PC-3 (cell line): ENCODE measurements around the gene KRTAP1-5. TPM values are rescaled to one million over a fixed set of nuclear protein-coding genes. Genes with fewer than 3 reads are reported as not detected.

Experiments
- ATAC-seq: fragments of 200-7000 bp; cut with Tn5 transposase; 2 replicates; pipeline ENCODE4 v1.9.1; 2020; ENCODE audit warnings: mild to moderate bottlenecking, moderate library complexity
- BruUV-seq: library from RNA; stranded (reverse); fragments of 400-500 nt; replicated peaks from 2 replicates; lab custom pipeline; 2021; lab: Mats Ljungman, UMichigan
- CTCF ChIA-PET: fragments of 300-600 bp; sonication (Branson Sonifier 250); formaldehyde crosslinking; loops from one replicate; lab custom pipeline; 2022; ENCODE audit warnings: antibody characterized with exemption; lab: Charles Lee
- POLR2A ChIA-PET: fragments of 300-600 bp; sonication (Branson Sonifier 250); formaldehyde crosslinking; loops from one replicate; lab custom pipeline; 2022; ENCODE audit warnings: antibody characterized with exemption; ENCODE audit not compliant: unreplicated experiment; lab: Charles Lee
- DNase-seq: peaks from one replicate; pipeline ENCODE4 v3.0.0-alpha.2; 2015
- H2AFZ ChIP-seq: fragments of 300-600 bp; sonication (generic); 2 replicates; pipeline ENCODE4 v1.6.0; 2016; ENCODE audit warnings: antibody characterized with exemption, low read length
- H3F3A ChIP-seq: fragments of 300-600 bp; sonication (generic); one replicate; pipeline ENCODE4 v1.6.0; 2017; ENCODE audit warnings: antibody characterized with exemption, low read length, control low read depth, mild to moderate bottlenecking; ENCODE audit not compliant: unreplicated experiment
- H3K27ac ChIP-seq: fragments of 300-600 bp; sonication (generic); 2 replicates; pipeline ENCODE4 v1.5.1; 2016; ENCODE audit warnings: mild to moderate bottlenecking, low read length
- H3K27me3 ChIP-seq: fragments of 300-600 bp; sonication (generic); 2 replicates; pipeline ENCODE4 v1.6.1; 2016; ENCODE audit warnings: low read length, mixed read lengths
- H3K36me3 ChIP-seq: fragments of 300-600 bp; sonication (generic); 2 replicates; pipeline ENCODE4 v1.6.1; 2016; ENCODE audit warnings: low read depth, mixed run types, low read length, mixed read lengths
- H3K4me1 ChIP-seq: fragments of 300-600 bp; sonication (generic); 2 replicates; pipeline ENCODE4 v1.5.1; 2016; ENCODE audit warnings: low read length; ENCODE audit not compliant: insufficient read depth
- H3K4me2 ChIP-seq: fragments of 300-600 bp; sonication (generic); 2 replicates; pipeline ENCODE4 v1.6.0; 2016; ENCODE audit warnings: low read length
- H3K4me3 ChIP-seq: fragments of 300-600 bp; sonication (generic); 2 replicates; pipeline ENCODE4 v1.5.1; 2016; ENCODE audit warnings: mild to moderate bottlenecking, low read length, mixed read lengths
- H3K79me2 ChIP-seq: fragments of 300-600 bp; sonication (generic); 2 replicates; pipeline ENCODE4 v1.6.1; 2017; ENCODE audit warnings: low read length, mixed read lengths
- H3K9ac ChIP-seq: fragments of 300-600 bp; sonication (generic); 2 replicates; pipeline ENCODE4 v1.6.0; 2016; ENCODE audit warnings: mild to moderate bottlenecking, low read length
- H3K9me2 ChIP-seq: fragments of 300-600 bp; sonication (generic); replicated peaks from 2 replicates; pipeline ENCODE4 v1.6.1; 2016; ENCODE audit warnings: mixed run types, low read length, mixed read lengths
- H3K9me3 ChIP-seq: fragments of 300-600 bp; sonication (generic); 2 replicates; pipeline ENCODE4 v1.6.1; 2016; ENCODE audit warnings: low read length, mixed read lengths
- H4K20me1 ChIP-seq: fragments of 300-600 bp; sonication (generic); 2 replicates; pipeline ENCODE4 v1.6.1; 2016; ENCODE audit warnings: low read length, mixed read lengths
- EZH2 ChIP-seq: fragments of 300-600 bp; sonication (generic); IDR thresholded peaks from one replicate; pipeline ENCODE4 v1.6.1; 2017; ENCODE audit warnings: antibody characterized with exemption, mild to moderate bottlenecking, low read length; ENCODE audit not compliant: unreplicated experiment
- EZH2phosphoT487 ChIP-seq: fragments of 300-600 bp; sonication (generic); IDR thresholded peaks from 2 replicates; pipeline ENCODE4 v1.6.1; 2018; ENCODE audit warnings: mild to moderate bottlenecking, antibody characterized with exemption, low read length, borderline replicate concordance
- intact Hi-C: fragments of 100-400 bp; cut with micrococcal nuclease; formaldehyde crosslinking; loops from 2 replicates; pipeline ENCODE4 v1.9.0; 2023
- total RNA-seq: library from RNA; depleted of rRNA; stranded (reverse); fragments of >200 nt; gene quantifications from 2 replicates; pipeline ENCODE4 v1.2.3, GENCODE V29; 2014
- TF ChIP-seq, protein P1 (sequence below): fragments of 300-600 bp; sonication (generic); conservative IDR thresholded peaks from 2 replicates; pipeline ENCODE4 v1.5.1; 2017; ENCODE audit warnings: antibody characterized with exemption, low read depth, mild to moderate bottlenecking, low read length

KRTAP1-5 gene
- total RNA-seq, 1 experiment from 2014 or later = 0.51 TPM

DNA sequence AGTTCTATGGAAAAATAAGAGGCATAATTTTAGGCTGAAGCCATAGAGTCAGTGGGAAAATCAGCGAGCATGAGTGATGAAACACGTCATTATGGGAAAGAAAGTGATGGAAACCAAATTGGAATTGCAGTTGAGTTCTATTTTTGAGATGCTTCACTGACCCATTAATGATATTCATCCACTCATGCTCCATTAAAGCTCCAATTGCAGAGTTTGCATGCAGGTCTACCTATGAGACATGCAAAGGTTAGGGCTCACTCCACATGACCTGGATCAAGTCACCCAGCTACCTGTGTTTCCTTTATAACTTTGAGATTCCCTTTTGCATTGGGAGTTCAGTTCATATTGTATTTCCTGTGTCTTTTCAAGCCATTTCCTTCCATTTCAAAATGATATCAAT is 46.7 kb upstream of the KRTAP1-5 start:
- intact Hi-C loops = no loop called here
- H3K4me3 ChIP-seq = no peak overlapping the region
- ChIA-PET POLR2A (no interaction called here), CTCF (no interaction called here)
- H3K9me2 ChIP-seq = no peaks in the 10 kb centered on the region
- H3K9me3 ChIP-seq = no peaks in the 10 kb centered on the region
- DNase-seq = no peak
- no peaks in the 10 kb centered on the region for H3K4me1 ChIP-seq
- no peaks in the 10 kb centered on the region for H4K20me1 ChIP-seq
- ATAC-seq = no peak
- H3K27ac ChIP-seq = no peak overlapping the region
- TF ChIP-seq EZH2phosphoT487 (no peak), EZH2 (no peak)
- TF ChIP-seq, protein P1, sequence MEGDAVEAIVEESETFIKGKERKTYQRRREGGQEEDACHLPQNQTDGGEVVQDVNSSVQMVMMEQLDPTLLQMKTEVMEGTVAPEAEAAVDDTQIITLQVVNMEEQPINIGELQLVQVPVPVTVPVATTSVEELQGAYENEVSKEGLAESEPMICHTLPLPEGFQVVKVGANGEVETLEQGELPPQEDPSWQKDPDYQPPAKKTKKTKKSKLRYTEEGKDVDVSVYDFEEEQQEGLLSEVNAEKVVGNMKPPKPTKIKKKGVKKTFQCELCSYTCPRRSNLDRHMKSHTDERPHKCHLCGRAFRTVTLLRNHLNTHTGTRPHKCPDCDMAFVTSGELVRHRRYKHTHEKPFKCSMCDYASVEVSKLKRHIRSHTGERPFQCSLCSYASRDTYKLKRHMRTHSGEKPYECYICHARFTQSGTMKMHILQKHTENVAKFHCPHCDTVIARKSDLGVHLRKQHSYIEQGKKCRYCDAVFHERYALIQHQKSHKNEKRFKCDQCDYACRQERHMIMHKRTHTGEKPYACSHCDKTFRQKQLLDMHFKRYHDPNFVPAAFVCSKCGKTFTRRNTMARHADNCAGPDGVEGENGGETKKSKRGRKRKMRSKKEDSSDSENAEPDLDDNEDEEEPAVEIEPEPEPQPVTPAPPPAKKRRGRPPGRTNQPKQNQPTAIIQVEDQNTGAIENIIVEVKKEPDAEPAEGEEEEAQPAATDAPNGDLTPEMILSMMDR = no peak
- H3K4me2 ChIP-seq = no peak overlapping the region
- H2AFZ ChIP-seq = no peak overlapping the region
- H3K9ac ChIP-seq = no peak overlapping the region
- H3K36me3 ChIP-seq = no peaks in the 10 kb centered on the region
- no peaks in the 10 kb centered on the region for H3F3A ChIP-seq
- no peaks in the 10 kb centered on the region for H3K79me2 ChIP-seq
- H3K27me3 ChIP-seq = no peaks in the 10 kb centered on the region
- BruUV-seq = no TSS peak

DNA sequence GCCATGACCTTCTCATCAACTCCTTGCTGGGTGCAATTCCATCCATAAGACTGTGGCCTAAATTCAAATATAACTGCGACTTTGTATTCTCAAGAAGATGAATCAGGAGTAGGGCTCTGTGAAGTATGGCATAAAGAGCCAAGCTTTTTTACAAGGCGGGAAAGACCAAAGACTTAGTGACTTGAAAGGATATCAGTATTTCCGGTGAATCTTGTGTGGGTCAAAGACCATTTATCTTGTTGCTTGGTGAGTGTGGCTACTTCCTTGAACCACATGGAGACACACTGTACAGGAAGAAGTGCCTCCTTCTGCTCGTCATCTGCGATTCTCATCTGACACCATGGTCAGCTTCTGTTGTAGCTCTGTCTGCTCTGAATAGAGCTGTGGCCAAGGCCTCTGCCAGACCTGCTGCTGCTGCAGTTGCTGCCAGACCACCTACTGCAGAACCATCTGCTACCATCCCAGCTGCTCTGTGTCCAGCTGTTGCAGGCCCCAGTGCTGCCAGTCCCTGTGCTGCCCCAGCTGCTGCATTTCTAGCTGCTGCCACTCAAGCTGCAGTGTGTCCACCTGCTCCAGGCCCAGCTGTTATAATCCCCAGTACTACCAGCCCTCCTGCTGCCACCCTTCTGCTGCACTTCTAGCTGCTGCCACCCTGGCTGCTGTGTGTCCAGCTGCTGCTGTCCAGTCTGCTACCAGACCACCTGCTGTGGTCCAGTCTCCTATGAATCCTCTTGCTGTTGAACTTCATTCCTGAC is 44.8 kb upstream of the KRTAP1-5 start:
- Histone ChIP-seq H3K36me3 (no peaks in the 10 kb centered on the region), H3K27me3 (no peaks in the 10 kb centered on the region), H3K9ac (no peak overlapping the region), H2AFZ (no peak overlapping the region), H3K4me2 (no peak overlapping the region), H4K20me1 (no peaks in the 10 kb centered on the region), H3K79me2 (no peaks in the 10 kb centered on the region), H3K4me1 (peaks cover 7% of the 10 kb centered on the region), H3K9me2 (no peaks in the 10 kb centered on the region), H3K4me3 (no peak overlapping the region), H3F3A (no peaks in the 10 kb centered on the region), H3K9me3 (no peaks in the 10 kb centered on the region), H3K27ac (no peak overlapping the region)
- ChIA-PET POLR2A (no interaction called here), CTCF (no interaction called here)
- intact Hi-C loops = no loop called here
- no TSS peak for BruUV-seq
- DNase-seq (no peak), ATAC-seq (no peak)
- TF ChIP-seq, protein P1 = no peak
- no peak for TF ChIP-seq EZH2
- TF ChIP-seq EZH2phosphoT487 = no peak

DNA sequence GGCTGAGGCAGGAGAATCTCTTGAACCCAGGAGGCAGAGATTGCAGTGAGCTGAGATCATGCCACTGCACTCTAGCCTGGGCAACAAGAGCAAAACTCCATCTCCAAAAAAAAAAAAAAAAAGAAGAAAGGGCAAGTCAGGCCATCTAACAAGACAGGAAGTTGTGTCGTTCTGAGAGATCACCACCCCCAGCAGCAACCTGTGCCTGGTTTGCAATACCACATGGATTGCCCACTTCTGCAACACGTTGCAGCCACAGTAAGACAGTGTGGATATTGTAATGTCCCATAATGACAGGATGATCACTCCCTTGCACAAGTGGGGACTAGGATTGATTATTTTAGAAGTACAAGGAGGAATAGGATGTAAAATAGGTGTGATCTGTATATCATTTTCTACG is 42.0 kb upstream of the KRTAP1-5 start:
- no peak for TF ChIP-seq EZH2
- TF ChIP-seq, protein P1 = no peak
- no peak for TF ChIP-seq EZH2phosphoT487
- DNase-seq (no peak), ATAC-seq (no peak)
- ChIA-PET POLR2A (no interaction called here), CTCF (no interaction called here)
- H2AFZ ChIP-seq = no peak overlapping the region
- H3K4me1 ChIP-seq = peaks cover 30% of the 10 kb centered on the region
- H4K20me1 ChIP-seq = no peaks in the 10 kb centered on the region
- BruUV-seq = no TSS peak
- no peaks in the 10 kb centered on the region for H3K79me2 ChIP-seq
- no peaks in the 10 kb centered on the region for H3K9me2 ChIP-seq
- H3K27me3 ChIP-seq = no peaks in the 10 kb centered on the region
- no peak overlapping the region for H3K27ac ChIP-seq
- H3F3A ChIP-seq = no peaks in the 10 kb centered on the region
- H3K9ac ChIP-seq = no peak overlapping the region
- H3K4me2 ChIP-seq = no peak overlapping the region
- no peak overlapping the region for H3K4me3 ChIP-seq
- no peaks in the 10 kb centered on the region for H3K36me3 ChIP-seq
- intact Hi-C loops = loop anchor here (10.0 kb wide), 2 partner anchors 64 to 146 kb away; partner anchors contain the start of gene KRTAP3-1
- no peaks in the 10 kb centered on the region for H3K9me3 ChIP-seq
